Activated CD8-positive, alpha-beta memory T cell treated with anti-CD3 and anti-CD28 coated beads for 24 hours (primary cell): ENCODE results near the gene ECSIT.
"Not testable (repeated sequence)": the region's sequence is repeated elsewhere in the genome, so short reads cannot be mapped to it uniquely, and the experiment has no call there.

ENCODE experiments used
- DNase-seq: peaks from one replicate; pipeline ENCODE4 v3.0.0-alpha.2; 2020

Gene ECSIT

GRCh38 chr19:11499220-11499726 lies 29.7 kb downstream of the ECSIT start:
- no peak for DNase-seq

GRCh38 chr19:11496391-11497163 lies 32.4 kb downstream of the ECSIT start:
- peak; percentile 84 for DNase-seq

- no peak for DNase-seq
Observed at GRCh38 chr19:11495885-11496284, 33.0 kb downstream of the ECSIT start.

GRCh38 chr19:11495481-11495880 lies 33.5 kb downstream of the ECSIT start:
- DNase-seq, result no peak

GRCh38 chr19:11494634-11495285 lies 34.2 kb downstream of the ECSIT start:
- DNase-seq, result no peak

- no peak for DNase-seq
Observed at GRCh38 chr19:11489378-11489777, 39.6 kb downstream of the ECSIT start.

- no peak for DNase-seq
Observed at GRCh38 chr19:11486661-11487503, 42.1 kb downstream of the ECSIT start.

GRCh38 chr19:11485245-11485837 lies 43.6 kb downstream of the ECSIT start:
- DNase-seq, result no peak

GRCh38 chr19:11483366-11484111 lies 45.4 kb downstream of the ECSIT start:
- DNase-seq, result no peak

GRCh38 chr19:11482384-11483050 lies 46.4 kb downstream of the ECSIT start:
- peak; percentile 92 for DNase-seq

GRCh38 chr19:11481534-11482383 lies 47.2 kb downstream of the ECSIT start:
- DNase-seq, result peak; percentile 89

GRCh38 chr19:11480715-11481533 lies 48.0 kb downstream of the ECSIT start, which contains the start of gene ELAVL3:
Gene ELAVL3 (minus strand): TSS chr19:11481046. CDS start chr19:11480608, 438 bp downstream.
- DNase-seq, result no peak

GRCh38 chr19:11479898-11480714 lies 48.8 kb downstream of the ECSIT start:
- no peak for DNase-seq

GRCh38 chr19:11479090-11479897 lies 49.6 kb downstream of the ECSIT start:
- no peak for DNase-seq

- no peak for DNase-seq
Observed at GRCh38 chr19:11478167-11479089, 50.5 kb downstream of the ECSIT start.

GRCh38 chr19:11475861-11476260 lies 53.1 kb downstream of the ECSIT start:
- DNase-seq, result no peak

GRCh38 chr19:11475343-11475742 lies 53.6 kb downstream of the ECSIT start:
- not testable (repeated sequence) for DNase-seq
